Vagina (tissue), 2 donors: ENCODE data around the gene CDH1. TPM values are rescaled to one million over a fixed set of nuclear protein-coding genes. Genes with fewer than 3 reads are reported as not detected.

Experiments
- DNase-seq, 2 donors: peaks; one replicate each; pipeline ENCODE4 v3.0.0-alpha.2; 2017; ENCODE audit errors: extremely low spot score in 2 of 2
- H3K27ac ChIP-seq: fragments of 200-600 bp; sonication (generic); one replicate; pipeline ENCODE4 v1.5.1; 2019
- H3K27me3 ChIP-seq: fragments of 200-600 bp; sonication (generic); one replicate; pipeline ENCODE4 v1.5.1; 2019
- H3K36me3 ChIP-seq, 2 donors: fragments of 200-600 bp; sonication (generic); one replicate each; pipeline ENCODE4 v1.5.1; 2017 to 2019
- H3K4me1 ChIP-seq: fragments of 200-600 bp; sonication (generic); one replicate; pipeline ENCODE4 v1.5.1; 2019
- H3K4me3 ChIP-seq, 2 donors: fragments of 200-600 bp; sonication (generic); 1 replicate in 1 of 2; 2 replicates in 1 of 2; pipeline ENCODE4 v1.5.1; 2016 to 2019
- H3K9me3 ChIP-seq: fragments of 200-600 bp; sonication (generic); one replicate; pipeline ENCODE4 v1.5.1; 2019
- POLR2A ChIP-seq, 2 donors: fragments of 450-650 bp; IDR thresholded peaks; one replicate each; pipeline ENCODE4 v1.6.1; 2017; ENCODE audit warnings: antibody characterized with exemption in 2 of 2, mild to moderate bottlenecking in 2 of 2, moderate library complexity in 2 of 2
- POLR2AphosphoS5 ChIP-seq, 2 donors: sonication (generic); formaldehyde crosslinking; IDR thresholded peaks; one replicate each; pipeline ENCODE4 v1.9.0; 2017; ENCODE audit warnings: antibody characterized with exemption in 2 of 2, mild to moderate bottlenecking in 2 of 2, low read depth in 1 of 2; ENCODE audit not compliant: insufficient read depth in 1 of 2
- intact Hi-C: fragments of 100-400 bp; cut with DNase I; formaldehyde crosslinking; loops from one replicate; pipeline ENCODE4 v1.15.1; 2023
- small RNA-seq: library from RNA; depleted of rRNA; stranded (forward); fragments of <200 nt; gene quantifications from one replicate; pipeline ENCODE3, GENCODE V24; 2016
- total RNA-seq: library from RNA; depleted of rRNA; stranded (reverse); fragments of >200 nt; gene quantifications from one replicate; pipeline ENCODE4 v1.2.3, GENCODE V29; 2016
- TF ChIP-seq, protein P1 (sequence below), 3 experiments: fragments of 450-650 bp in 2 of 3; fragments of 200-600 bp in 1 of 3; sonication (generic) in 1 of 3; IDR thresholded peaks; one replicate each; pipeline ENCODE4 v1.5.1; 2017 to 2019; ENCODE audit warnings: antibody characterized with exemption in 3 of 3, mild to moderate bottlenecking in 2 of 3, moderate library complexity in 2 of 3

Gene CDH1
- total RNA-seq, 1 donor from 2014 or later = 116 TPM

DNA sequence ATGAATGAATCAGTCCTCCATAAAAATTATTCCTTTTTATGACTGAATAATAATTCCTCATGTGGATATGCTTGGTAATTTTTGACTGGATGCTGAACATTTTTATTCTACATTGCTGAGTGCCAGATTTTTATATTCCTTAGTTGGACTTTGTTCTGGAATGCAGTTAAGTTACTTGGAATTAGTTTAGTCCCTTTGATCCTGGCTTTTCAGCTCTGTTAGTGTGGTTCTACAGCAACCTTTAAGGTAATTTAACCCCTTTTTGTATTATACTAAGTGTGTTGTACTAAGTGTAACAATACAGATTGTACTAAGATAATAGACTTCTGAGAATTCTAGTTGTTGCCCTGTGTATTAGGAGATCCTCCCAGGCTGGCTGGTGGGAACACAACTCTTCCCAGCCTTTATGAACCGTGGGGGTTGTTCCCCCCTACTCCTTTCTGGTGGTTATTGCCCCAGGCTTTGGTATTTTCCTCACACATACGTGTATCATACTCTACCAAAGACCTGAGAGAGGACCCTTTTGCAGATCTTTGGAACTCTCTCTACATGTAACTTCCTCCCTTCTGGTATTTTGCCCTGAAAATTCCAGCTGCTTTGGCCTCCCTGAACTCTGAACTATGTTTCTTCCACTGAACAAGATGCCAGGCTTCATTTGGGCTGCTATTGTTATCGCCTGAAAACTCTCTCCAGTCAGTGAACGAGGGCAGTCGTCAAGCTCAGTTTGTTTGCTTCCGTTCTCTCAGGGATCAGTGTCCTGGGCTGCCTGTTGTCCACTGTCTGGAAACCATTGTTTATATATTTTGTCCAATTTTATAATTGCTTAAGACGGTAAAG lies 136.8 kb downstream of the CDH1 start:
- DNase-seq = no peak
- Histone ChIP-seq H3K27me3 (no peaks in the 10 kb centered on the region), H3K9me3 (no peaks in the 10 kb centered on the region), H3K4me1 (no peaks in the 10 kb centered on the region), H3K4me3 (no peak overlapping the region), H3K27ac (no peak overlapping the region), H3K36me3 (peaks cover 0 to 14% of the 10 kb centered on the region in 2 donors)
- intact Hi-C loops = loop anchor here (10.0 kb wide), 1 partner anchor 231 kb away; the partner anchor contains the start of gene HAS3
- no peak for TF ChIP-seq POLR2A (IDR thresholded peaks at IDR 0.05)
- no peak for TF ChIP-seq POLR2AphosphoS5 (IDR thresholded peaks at IDR 0.05; ENCODE audit: insufficient read depth in 1 of 2, low read depth in 1 of 2)
- TF ChIP-seq, protein P1, sequence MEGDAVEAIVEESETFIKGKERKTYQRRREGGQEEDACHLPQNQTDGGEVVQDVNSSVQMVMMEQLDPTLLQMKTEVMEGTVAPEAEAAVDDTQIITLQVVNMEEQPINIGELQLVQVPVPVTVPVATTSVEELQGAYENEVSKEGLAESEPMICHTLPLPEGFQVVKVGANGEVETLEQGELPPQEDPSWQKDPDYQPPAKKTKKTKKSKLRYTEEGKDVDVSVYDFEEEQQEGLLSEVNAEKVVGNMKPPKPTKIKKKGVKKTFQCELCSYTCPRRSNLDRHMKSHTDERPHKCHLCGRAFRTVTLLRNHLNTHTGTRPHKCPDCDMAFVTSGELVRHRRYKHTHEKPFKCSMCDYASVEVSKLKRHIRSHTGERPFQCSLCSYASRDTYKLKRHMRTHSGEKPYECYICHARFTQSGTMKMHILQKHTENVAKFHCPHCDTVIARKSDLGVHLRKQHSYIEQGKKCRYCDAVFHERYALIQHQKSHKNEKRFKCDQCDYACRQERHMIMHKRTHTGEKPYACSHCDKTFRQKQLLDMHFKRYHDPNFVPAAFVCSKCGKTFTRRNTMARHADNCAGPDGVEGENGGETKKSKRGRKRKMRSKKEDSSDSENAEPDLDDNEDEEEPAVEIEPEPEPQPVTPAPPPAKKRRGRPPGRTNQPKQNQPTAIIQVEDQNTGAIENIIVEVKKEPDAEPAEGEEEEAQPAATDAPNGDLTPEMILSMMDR (IDR thresholded peaks at IDR 0.05) = no peak

DNA sequence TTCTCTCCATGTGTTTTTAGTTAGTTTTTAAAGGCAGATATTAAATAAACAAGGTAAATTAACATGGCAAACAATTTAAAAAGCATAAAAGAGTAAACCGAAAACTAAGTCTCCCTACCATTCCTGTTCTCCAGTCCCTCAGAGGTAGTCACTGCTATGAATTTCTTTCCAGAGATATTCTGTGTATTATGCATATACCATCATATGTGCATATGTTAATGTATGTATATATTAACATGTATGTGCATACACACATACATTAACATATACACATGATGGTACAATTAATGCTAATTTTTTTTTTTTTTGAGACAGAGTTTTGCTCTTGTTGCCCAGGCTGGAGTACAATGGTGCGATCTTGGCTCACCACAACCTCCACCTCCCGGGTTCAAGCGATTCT lies 138.8 kb downstream of the CDH1 start:
- Histone ChIP-seq H3K4me3 (no peak overlapping the region), H3K36me3 (peaks cover 0 to 21% of the 10 kb centered on the region in 2 donors), H3K9me3 (no peaks in the 10 kb centered on the region), H3K27ac (no peak overlapping the region), H3K27me3 (no peaks in the 10 kb centered on the region), H3K4me1 (no peaks in the 10 kb centered on the region)
- DNase-seq = no peak
- no peak for TF ChIP-seq POLR2AphosphoS5 (IDR thresholded peaks at IDR 0.05; ENCODE audit: insufficient read depth in 1 of 2, low read depth in 1 of 2)
- TF ChIP-seq, protein P1 (IDR thresholded peaks at IDR 0.05) = no peak
- TF ChIP-seq POLR2A (IDR thresholded peaks at IDR 0.05) = no peak
- intact Hi-C loops = loop anchor here (10.0 kb wide), 1 partner anchor 229 kb away; the partner anchor contains the start of gene HAS3

DNA sequence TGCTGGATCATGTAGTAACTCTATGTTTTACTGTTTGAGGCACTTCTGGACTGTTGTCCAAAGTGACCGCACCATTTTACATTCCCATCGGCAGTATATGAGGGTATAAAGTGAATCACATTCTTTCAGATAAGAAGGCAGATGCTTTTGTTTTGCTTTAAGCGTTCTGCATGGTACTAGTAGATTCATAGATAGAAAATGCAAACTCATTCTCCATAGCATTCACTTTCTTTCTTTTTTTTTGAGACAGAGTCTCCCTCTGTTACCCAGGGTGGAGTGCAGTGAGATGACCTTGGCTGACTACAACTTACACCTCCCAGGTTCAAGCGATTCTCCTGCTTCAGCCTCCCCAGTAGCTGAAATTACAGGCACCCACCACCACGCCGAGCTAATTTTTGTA lies 146.6 kb downstream of the CDH1 start:
- H3K4me3 ChIP-seq = no peak overlapping the region
- H3K4me1 ChIP-seq = peaks cover 14% of the 10 kb centered on the region
- no peak for DNase-seq
- no peaks in the 10 kb centered on the region for H3K9me3 ChIP-seq
- intact Hi-C loops = no loop called here
- H3K27me3 ChIP-seq = no peaks in the 10 kb centered on the region
- no peak overlapping the region for H3K27ac ChIP-seq
- H3K36me3 ChIP-seq = peaks cover 0 to 26% of the 10 kb centered on the region in 2 donors
- no peak for TF ChIP-seq POLR2A (IDR thresholded peaks at IDR 0.05)
- TF ChIP-seq POLR2AphosphoS5 (IDR thresholded peaks at IDR 0.05; ENCODE audit: insufficient read depth in 1 of 2, low read depth in 1 of 2) = no peak
- TF ChIP-seq, protein P1 (IDR thresholded peaks at IDR 0.05) = no peak

DNA sequence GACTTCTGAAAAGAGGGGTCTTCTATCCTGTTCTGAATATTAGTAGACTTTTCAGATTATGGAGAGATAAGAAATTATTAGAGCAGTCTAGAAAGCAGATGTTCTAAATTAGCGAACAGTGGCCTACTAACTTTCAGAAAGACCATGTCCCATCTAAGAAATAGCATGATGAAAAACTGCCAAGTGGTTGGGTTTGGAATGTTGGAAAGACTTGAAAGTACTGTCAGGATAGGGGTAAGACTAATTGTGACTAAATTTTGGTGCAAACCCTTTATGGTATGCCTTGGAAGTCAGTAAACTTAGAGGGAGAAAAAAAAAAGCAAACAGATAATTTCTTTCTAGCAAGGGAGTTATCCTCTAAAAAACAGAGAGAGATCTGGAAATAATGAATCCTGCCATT lies 147.3 kb downstream of the CDH1 start:
- Histone ChIP-seq H3K4me1 (peaks cover 14% of the 10 kb centered on the region), H3K27me3 (no peaks in the 10 kb centered on the region), H3K9me3 (no peaks in the 10 kb centered on the region), H3K4me3 (no peak overlapping the region), H3K27ac (no peak overlapping the region), H3K36me3 (peaks cover 0 to 20% of the 10 kb centered on the region in 2 donors)
- intact Hi-C loops = no loop called here
- TF ChIP-seq POLR2AphosphoS5 (IDR thresholded peaks at IDR 0.05; ENCODE audit: insufficient read depth in 1 of 2, low read depth in 1 of 2) (no peak), POLR2A (IDR thresholded peaks at IDR 0.05) (no peak)
- TF ChIP-seq, protein P1 (IDR thresholded peaks at IDR 0.05) = no peak
- no peak for DNase-seq

Small RNA genes lying within 50 kb of the gene (small RNA-seq; reads per million reads assigned to genes)
- gene RNA5SP429 = not detected

Other genes starting within 250 kb of the CDH1 start
- 41.3 TPM for gene ZFP90, start 198.0 kb upstream of the CDH1 start, total RNA-seq
- 35.4 TPM for gene CDH3, start 92.0 kb upstream of the CDH1 start, total RNA-seq
- gene TANGO6, start 106.2 kb downstream of the CDH1 start, total RNA-seq = 21.9 TPM